Measurements from ENCODE around the gene PCSK6.
"Not testable (repeated sequence)": the region's sequence is repeated elsewhere in the genome, so short reads cannot be mapped to it uniquely, and the experiment has no call there.

The PCSK6 gene

GRCh38 chr15:101307897-101308603 is 181.5 kb downstream of the PCSK6 start:
- no peak for DNase-seq (ENCODE audit: low spot score)

- no peak for DNase-seq (ENCODE audit: low spot score)
These were observed 182.2 kb downstream of the PCSK6 start for GRCh38 chr15:101307048-101307896.

- no peak for DNase-seq (ENCODE audit: low spot score)
These were observed 183.0 kb downstream of the PCSK6 start for GRCh38 chr15:101306341-101307047.

GRCh38 chr15:101305820-101306255 is 183.7 kb downstream of the PCSK6 start:
- DNase-seq (ENCODE audit: low spot score): no peak

GRCh38 chr15:101303408-101303807 is 186.1 kb downstream of the PCSK6 start:
- no peak for DNase-seq (ENCODE audit: low spot score)

- no peak for DNase-seq (ENCODE audit: low spot score)
These were observed 192.8 kb downstream of the PCSK6 start for GRCh38 chr15:101296418-101297405.

GRCh38 chr15:101295607-101296161 is 193.8 kb downstream of the PCSK6 start:
- DNase-seq (ENCODE audit: low spot score): no peak

- peak; percentile 94 for DNase-seq (ENCODE audit: low spot score)
These were observed 194.5 kb downstream of the PCSK6 start, which contains the start of gene SNRPA1 for GRCh38 chr15:101294731-101295606. SNRPA1 (minus strand) TSS chr15:101295248; CDS start chr15:101295178, 70 bp downstream.

- DNase-seq (ENCODE audit: low spot score): peak; percentile 50
These were observed 196.4 kb downstream of the PCSK6 start for GRCh38 chr15:101293122-101293521.

GRCh38 chr15:101288905-101289513 is 200.5 kb downstream of the PCSK6 start:
- DNase-seq (ENCODE audit: low spot score): peak; percentile 66

- not testable (repeated sequence) for DNase-seq (ENCODE audit: low spot score)
These were observed 202.2 kb downstream of the PCSK6 start for GRCh38 chr15:101287342-101287741.

GRCh38 chr15:101286471-101287114 is 202.9 kb downstream of the PCSK6 start:
- DNase-seq (ENCODE audit: low spot score): no peak

GRCh38 chr15:101283931-101284330 is 205.6 kb downstream of the PCSK6 start:
- DNase-seq (ENCODE audit: low spot score): no peak

GRCh38 chr15:101280007-101280406 is 209.5 kb downstream of the PCSK6 start:
- no peak for DNase-seq (ENCODE audit: low spot score)

GRCh38 chr15:101277943-101278564 is 211.5 kb downstream of the PCSK6 start:
- DNase-seq (ENCODE audit: low spot score): no peak

- peak; percentile 90 for DNase-seq (ENCODE audit: low spot score)
These were observed 212.3 kb downstream of the PCSK6 start, which contains the start of gene SELENOS for GRCh38 chr15:101277038-101277822. SELENOS (minus strand) TSS chr15:101277485; CDS start chr15:101277417, 68 bp downstream.

GRCh38 chr15:101276501-101277037 is 212.9 kb downstream of the PCSK6 start:
- peak; percentile 51 for DNase-seq (ENCODE audit: low spot score)

Data from kidney tubule cell (primary cell).